GM18508 (cell line): ENCODE results near the gene CFAP45.

Source experiments
- ATAC-seq: cut with Tn5 transposase; IDR thresholded peaks from one replicate; pipeline ENCODE4 v1.9.1; 2021; ENCODE audit warnings: moderate number of reproducible peaks; ENCODE audit not compliant: insufficient read depth, unreplicated experiment

Gene CFAP45

DNA sequence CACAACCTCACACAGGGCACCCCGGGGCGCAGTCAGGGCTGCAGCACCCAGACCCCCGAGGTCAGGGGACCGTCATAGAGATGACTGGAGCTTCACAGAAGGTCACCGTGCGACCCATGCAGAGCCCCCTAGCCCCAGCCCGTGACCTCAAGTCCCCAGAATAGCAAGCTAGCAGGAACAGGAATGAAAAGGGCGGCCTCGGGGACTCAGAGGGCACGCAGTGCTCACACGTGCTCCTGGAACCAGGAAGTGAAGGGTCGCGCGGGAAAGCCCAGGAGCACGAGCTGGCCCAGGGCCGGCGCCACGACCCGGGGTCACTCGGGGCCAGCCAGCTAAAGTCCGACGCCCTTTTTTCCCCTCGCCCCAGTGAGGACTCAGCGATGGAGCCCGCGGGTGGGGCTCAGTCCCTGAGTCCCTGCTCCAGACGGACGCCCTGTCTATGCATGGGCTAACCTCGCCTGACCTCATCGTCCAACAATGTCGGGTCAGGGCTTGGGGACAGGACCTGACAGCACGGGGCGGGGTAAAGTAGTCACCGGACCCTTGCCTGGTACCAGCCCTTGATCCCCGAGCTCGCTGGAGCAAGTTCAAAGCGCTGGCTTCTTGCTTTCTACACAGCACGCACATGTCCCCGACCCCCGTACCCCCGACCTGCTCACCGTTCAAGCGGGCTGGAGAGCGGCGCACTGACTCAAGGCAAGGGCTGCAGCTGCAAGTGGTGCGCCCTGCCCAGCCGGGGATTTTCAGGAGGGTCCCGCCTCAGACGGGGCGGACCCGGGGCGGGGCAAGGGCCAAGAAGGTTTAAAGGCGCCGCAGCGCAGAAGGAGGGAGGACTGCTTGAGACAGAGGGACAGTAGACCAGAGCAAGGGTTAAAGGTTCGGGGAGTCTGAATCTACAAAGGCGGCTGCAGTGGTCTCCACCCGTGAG is 25.1 kb upstream of the CFAP45 start, which contains the start of gene TAGLN2:
Gene TAGLN2 (minus strand): TSS at position 717 of the 928 bp plus-strand sequence. CDS start 4,998 bp downstream, outside the sequence.
- ATAC-seq: peak; percentile 38

DNA sequence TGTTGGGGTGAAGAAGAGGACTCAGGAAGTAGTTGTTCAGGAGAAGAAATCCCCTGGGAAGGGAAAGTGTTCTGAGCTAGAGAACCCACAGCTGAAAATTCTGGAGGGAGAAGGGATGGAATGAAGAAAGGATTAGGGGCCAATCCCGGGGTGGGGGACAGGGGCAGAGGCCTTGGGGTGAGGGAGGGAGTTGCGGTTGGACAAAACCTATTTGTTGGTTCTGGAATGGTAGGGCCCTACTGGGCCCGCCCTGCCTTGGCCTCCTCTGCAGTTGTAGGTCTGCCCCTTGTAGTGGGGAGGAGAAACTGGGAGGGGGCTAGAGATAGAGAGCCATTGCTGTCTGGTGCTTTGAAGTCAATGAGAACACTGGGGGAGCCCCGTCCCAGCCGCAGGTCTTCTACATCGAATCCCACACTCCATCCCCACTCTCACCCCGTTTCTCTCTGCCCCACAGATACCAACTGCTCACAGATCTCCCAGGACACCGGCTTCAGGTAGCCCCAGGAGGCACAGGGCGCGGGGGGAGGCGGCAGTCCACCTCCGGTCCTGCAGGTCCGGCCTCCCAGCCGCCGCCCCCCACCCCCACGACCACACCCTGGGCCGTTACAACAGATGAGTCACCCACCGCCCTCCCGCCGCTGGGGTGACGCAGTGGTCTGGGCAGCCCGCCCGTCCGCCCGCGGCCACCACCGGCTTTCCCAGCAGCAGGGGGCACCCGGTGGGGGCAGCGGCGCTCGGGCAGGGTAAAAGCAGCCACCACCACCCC is 24.2 kb upstream of the CFAP45 start:
- no peak for ATAC-seq

DNA sequence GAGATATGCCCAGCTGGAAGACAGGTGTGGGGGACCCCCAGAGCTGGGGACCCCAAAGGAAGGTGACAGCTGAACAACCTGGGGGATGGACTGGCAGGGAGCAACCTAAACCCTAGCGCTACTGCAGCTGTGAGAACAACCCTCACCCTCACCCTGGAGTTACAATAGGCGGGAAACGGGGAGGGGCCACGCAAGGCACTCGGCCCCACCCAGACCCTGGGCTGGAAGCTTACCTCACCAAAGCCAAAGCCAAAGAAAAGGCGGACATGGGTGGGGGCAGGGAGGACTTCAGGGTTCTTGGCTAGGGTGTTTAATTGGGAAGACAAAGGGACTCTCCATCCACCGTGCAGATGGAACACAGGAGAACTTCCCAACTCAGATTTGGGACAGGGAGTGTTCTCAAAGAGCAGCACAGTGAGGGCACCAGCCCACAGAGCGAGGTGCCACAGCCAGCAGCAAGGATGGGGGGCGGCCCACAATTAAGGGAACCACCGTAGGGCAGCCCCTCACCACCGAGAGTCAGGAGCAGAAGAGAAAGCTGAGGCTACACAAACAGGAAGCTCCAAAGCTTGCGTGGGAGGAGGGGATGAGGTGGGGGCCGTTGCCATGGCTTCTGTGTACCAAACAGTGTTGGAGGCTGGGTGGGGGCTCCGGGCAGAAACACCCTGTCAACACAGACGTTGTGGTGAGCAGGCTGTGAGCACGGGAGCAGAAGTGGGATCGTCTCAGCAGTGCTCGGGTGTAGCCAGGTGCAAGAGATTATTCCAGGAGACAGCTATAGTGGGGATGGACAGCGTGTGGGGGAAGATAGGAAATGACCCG is 23.4 kb upstream of the CFAP45 start:
- no peak for ATAC-seq

DNA sequence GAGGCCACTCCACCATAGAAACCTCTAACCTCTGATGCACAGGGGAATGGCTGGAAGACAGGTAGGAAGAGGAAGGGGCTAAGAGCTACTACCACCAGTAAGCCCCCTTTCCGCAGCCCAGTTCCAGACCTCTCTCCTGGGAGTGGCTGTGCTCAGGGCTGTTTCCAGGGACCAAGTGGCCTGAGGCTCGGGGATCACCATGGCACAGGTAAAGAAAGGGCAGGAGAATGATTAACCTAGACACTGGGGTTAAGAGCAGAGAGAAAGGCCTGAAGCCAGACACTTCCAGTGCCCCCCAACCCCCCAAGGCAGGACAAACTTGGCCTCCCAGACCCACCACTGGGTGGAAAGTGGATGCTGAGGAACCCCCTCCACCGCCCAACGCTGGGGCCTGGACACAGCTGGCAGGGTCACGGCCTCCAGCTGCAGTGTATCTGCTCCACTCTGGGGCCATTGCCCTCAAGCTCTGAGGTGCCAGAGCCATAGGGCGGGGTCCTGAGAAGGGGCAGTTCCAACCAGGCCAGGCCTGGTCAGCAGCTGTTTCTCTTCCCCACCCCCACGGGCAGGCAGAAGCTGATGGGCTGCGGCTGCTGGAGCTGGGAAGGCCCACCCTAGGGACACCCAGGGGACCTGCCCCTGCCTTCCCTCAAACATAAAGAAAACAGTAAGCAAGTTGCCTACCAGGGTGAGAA is 22.7 kb upstream of the CFAP45 start:
- ATAC-seq: no peak

DNA sequence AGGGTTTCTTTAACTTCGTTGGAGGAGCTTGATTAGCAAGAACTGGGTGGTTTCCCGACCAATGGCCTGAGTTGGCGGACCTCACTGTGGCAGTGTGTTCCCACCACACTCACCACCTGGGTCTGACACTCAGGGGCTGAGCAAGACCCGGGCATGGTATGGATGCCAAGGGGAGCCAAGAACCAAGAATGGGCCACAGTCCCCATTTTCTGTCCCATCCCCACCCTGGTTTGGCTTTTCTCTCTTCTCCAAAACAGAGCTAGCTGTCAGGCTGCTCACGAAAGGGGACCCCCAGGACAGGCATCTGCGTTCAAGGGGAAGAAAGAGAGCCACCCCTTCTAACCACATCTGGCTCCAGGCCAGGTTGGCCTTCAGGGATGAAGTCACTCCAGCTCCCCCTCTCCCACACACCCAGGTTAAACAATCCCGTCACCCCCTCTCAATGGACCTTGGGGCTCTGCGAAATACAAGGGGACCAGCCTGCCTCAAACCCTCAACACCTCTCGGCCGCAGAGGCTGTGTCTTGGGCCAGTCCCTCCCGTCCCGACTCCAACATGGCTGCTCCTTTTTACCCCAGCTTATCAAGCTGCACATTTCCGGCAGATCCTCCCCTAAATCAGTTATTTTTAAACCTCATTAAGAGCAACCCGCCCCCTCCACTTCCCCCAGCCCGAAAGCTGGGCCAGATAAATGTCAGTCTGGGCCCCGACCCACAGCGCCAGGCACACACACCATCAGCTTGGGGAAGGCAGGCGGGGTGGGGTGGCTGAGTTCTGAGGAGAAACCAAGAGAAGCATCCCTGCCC is 21.9 kb upstream of the CFAP45 start:
- no peak for ATAC-seq

DNA sequence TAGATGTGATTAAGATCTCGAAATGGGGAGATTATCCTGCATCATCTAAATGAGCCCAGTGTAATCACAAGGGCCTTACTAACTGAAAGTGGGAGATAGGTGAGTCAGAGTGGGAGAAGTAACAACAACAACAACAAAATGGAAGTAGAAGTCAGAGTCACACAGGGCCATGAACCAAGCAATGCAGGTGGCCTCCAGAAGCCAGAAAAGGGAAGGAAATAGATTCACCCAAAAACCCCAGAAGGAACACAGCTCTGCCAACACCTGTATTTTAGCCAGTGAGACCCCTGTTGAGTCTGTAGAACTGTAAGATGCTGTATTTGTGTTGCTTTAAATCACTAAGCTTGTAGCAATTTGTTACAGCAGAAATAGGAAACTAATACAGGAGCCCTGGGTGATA is 21.3 kb upstream of the CFAP45 start:
- ATAC-seq: peak; percentile 31

DNA sequence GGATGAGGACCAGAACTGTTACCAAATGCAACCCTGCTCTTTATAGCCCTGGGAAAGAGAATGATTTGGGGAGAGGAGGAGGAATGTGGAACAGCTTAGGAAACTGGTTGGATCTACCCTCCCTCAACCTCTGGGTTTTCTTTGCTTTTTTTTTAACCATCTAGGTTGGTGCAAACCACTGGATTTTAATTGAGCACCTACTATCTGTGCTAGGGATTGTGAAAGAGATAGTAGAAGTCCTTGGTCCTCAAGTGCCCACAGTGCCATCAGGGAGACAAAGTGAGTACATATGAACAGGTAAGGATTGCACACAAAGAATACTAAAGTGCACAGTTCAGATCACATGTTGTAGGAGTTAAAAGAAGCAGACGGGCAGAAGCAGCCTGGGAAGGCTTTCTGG is 20.7 kb upstream of the CFAP45 start:
- no peak for ATAC-seq

DNA sequence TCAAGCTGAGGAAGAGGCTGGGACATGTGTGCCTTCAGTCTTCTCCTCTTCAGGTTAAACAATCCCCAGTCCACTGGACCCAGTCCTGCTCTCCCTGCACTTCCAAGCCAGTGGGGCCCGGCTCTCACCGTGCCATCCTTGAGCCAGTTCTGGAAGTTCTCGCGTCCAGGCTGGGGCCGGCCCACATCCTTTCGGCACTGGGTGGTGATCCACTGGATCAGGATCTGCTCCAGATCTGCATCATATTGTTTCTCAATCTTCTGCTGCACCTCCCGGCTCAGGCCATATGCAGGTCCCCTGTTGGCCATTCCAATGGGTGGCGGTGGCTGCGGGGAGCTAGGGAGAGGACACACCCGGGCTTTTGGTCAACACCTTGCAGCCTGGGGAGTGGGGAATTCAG is 20.2 kb upstream of the CFAP45 start:
- no peak for ATAC-seq

DNA sequence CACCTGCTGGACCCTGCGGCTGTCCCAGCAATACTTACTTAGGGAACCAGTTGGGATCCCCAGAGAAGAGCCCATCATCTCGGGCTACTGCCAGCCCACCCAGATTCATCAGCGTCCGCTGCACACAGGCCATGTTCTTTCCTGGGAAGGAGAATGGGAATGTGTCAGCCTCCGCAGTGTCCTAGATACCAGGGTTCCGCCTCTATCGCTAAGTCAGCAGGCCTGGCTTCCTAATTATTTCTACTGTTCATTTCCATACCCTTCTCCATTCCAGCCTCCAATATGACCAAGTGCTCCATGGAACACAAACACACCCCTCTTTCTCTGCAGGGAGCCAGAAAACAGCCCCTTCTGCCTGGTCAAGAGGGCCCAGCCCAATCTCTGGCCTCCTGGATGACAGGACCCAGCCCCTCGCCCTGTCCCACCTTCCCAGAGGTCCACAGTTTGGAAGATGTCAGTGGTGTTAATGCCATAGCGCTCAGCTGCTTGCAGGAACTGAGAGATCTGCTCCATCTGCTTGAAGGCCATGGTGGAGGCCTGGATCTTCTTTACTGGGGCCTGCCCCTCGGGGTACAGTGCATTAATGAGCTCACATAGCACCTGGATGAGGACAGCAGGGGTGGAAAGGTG is 19.4 kb upstream of the CFAP45 start:
- ATAC-seq: no peak

DNA sequence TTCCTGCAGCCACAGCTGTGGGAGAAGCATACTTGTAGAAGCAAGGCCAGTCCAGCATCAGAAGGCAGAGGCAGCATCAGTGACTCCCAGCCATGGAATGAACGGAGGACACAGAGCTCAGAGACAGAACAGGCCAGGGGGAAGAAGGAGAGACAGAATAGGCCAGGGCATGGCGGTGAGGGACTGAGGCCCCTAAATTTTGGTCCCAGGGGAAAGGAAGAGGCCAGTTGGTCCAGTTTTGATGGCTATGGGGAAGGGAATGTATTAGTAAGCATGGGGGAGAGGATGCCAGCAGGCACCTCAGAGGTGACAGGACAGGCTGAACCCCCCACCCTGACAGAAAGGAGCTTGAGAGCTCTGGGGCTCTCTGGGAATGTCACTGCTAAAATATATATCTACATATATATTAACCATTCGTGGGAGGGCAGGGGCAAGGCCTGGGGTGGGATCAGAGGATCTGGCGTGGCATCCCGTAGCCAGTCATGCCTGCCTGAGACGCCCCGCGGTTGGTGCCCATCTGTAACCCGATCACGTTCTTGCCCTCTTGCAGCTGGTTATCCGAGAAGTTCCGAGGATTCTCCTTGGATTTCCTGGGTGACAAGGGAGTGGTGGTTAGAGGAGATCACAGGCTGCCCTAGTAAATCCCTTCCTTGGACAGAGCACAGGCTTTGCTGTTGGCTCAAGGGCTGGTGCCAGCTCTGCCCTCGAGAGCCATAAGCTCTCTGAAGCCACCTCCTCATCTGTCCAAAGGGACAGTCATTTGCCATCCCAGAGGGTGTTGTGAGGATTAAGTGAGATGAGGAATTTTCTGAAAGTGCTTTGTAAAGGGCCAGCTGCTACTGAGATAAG is 18.6 kb upstream of the CFAP45 start:
- no peak for ATAC-seq

DNA sequence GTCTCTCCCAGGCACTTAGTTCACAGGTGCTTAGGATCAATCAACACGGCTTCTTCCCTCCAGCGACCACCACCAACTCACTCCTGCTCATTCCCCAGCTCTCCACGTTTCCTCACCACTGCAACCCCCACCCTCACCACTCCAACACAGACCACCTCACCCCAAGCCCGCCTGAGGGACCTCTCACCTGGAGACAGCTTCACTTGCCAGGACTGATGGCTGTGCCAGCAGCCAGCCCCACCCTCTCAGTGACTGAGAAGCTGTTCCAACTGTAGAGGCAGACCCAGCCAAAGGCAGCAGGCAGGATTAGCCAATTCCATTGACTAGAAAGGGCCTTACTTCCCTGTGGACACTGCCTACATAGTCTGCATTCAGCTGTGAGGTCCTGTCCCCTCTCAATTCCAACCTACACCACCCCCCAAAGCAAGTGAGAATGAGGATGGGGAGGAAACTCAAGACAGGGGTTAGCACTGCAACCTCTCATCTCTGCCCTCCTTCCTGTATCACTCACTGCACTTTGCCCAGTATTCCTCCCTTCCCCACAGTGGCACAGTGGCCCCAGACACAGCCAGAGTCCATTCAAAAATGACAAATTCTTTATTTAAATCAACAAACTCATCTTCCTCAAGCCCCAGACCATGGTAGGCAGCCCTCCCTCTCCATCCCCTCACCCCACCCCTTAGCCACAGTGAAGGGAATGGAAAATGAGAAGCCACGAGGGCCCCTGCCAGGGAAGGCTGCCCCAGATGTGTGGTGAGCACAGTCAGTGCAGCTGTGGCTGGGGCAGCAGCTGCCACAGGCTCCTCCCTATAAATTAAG is 17.8 kb upstream of the CFAP45 start:
- ATAC-seq: no peak

DNA sequence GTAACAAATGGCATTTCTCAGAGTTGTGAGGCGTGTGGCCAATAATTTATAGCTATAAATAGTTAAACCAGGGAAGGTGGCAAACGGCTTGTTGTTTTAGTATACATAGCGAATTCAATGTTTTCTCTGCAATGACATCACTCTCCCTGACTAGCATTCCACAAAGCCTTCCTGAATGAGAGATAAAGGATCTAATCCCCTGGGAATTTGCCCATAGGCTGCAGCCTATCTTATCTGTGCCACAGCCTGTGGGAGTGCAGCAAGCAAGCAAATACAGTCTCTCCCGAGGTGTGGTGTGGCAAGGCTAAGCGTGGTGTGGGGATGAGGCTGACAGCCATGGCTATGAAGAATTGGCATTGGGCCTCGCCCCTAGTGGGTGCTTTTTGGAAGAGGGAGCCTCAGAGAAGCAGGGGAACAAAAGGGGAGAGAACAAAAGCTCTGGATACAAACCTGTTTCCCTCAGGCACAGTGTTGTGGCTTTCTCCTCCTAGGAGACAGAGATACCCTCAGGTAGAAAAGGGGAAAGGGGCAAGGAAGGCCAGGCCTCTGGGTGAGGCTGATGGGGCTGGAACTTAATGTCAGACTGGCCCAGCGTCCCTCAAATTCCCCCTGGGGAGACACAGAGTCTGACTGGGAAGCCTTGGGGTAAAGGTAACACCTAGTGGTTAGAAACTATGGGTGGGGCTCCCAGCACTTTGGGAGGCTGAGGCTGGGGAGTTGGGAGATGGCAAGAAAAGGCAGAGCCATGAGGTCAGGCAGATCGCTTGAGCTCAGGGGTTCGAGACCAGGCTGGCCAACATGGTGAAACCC is 16.5 kb upstream of the CFAP45 start:
- no peak for ATAC-seq

DNA sequence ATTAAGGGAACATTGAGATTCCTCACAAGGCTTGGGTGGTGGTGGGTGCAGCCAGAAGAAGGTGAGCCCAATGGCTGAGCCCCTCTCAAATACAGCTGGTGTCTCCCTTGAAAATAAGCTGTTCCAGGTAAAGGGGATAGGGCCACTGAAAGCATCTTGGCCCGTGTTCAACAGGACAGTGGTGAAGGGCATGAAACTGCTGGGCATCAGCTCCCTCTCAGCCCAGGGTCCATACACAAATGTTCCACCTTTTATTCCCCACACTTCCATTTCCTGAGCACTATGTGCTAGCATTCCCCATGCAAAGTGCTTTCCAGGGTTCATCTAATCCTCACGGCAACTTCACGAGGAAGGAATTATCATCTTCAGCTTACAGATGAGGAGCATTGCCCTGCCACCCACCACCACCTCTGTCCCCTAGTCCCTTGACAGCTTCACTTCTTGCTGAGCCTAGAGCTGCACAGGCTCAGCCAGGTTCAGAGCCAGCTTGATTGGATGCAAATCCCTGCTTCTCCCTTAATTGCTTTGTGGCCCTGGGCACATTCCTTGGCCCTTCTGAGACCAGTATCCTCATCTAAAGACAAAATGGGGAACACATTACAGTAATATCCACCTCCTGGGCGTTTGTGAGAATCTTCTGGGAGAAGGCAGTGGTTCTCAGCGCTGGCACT is 15.7 kb upstream of the CFAP45 start:
- ATAC-seq: no peak

DNA sequence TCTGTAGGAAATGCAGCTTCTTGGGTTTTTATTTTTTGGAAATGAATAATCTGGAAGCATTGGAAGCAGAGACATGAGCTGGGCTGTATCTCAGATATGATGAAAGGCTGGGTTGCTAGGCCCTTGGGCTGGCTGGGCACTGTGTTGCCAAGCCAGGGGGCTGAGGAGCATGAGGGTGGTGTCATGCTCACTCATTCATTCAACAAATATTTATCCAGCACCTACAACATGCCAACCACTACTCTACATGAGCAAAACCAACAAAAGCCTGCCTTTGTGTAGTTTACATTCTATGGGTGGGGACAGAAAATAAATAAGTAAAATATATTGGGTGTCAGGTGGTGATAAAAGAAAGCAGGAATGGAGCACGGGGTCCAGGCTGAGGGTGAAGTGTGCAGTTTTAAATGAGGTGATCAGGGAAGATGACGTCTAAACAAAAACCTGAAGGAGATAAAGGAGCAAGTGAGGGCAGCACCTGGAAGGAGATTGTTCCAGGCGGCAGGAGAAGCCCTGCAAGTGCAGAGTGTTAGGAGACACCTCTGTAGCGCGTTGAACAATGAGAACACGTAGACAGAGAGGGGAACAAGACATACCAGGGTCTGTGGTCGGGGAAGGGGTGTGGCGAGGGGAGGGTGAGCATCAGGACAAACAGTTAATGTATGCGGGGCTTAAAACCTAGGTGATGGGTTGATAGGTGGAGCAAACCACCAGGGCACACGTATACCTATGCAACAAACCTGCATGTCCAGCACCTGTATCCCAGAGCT is 14.5 kb upstream of the CFAP45 start:
- no peak for ATAC-seq
